ENCODE data around the gene KATNIP.

Gene KATNIP

GRCh38 chr16:27518226-27518625, 31.7 kb upstream of the KATNIP start:
- Histone ChIP-seq H3K9ac (ENCODE audit: low read depth, low read length) (no peak overlapping the region), H3K4me1 (ENCODE audit: insufficient read depth, low read length) (no peaks in the 10 kb centered on the region), H3K27me3 (ENCODE audit: insufficient read depth, low read length) (no peaks in the 10 kb centered on the region), H3K9me3 (ENCODE audit: insufficient read depth, low read depth, low read length) (no peaks in the 10 kb centered on the region), H3K27ac (ENCODE audit: low read length) (no peak overlapping the region), H3K36me3 (ENCODE audit: insufficient read depth, low read depth, low read length) (peaks cover 58% of the 10 kb centered on the region), H3K4me3 (ENCODE audit: low read length) (no peak overlapping the region)

DNA sequence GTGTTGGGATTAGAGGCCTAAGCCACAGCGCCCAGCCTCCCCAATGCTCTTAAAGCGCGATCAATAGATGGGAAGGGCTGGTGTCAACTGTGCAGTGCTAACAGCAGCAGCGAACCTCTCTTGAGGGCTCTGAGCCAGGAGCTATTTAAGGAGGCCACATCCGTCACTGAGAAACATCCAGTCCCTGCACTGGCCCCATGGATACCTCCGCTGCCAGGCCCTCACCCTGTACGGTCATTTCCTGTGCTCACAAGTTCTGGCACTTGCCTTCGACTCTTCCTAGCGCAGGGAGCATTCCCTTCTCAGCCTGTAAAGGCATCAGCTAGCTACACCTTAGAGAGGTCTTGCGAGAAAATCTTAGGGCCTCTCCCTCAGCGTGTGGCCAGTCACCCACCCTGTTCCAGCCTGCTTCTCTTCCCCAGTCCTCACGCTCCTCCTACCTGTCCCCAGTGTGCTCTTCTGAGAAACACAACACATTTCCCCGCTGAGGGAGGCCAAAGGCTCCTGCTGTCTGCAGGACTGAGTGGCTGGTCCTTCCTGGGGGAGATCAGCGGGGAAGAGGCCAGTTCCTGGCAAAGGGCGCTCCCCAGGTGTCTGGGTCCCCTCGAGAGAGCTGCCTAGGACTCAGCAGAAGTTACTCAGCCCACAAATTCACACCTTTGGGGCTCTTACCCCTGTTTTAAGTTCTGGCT, 28.8 kb upstream of the KATNIP start:
- H3K9me3 ChIP-seq (ENCODE audit: insufficient read depth, low read depth, low read length), result no peaks in the 10 kb centered on the region
- no peak overlapping the region for H3K27ac ChIP-seq (ENCODE audit: low read length)
- H3K4me3 ChIP-seq (ENCODE audit: low read length), result no peak overlapping the region
- peaks cover 72% of the 10 kb centered on the region for H3K36me3 ChIP-seq (ENCODE audit: insufficient read depth, low read depth, low read length)
- H3K9ac ChIP-seq (ENCODE audit: low read depth, low read length), result no peak overlapping the region
- no peaks in the 10 kb centered on the region for H3K27me3 ChIP-seq (ENCODE audit: insufficient read depth, low read length)
- H3K4me1 ChIP-seq (ENCODE audit: insufficient read depth, low read length), result no peaks in the 10 kb centered on the region

DNA sequence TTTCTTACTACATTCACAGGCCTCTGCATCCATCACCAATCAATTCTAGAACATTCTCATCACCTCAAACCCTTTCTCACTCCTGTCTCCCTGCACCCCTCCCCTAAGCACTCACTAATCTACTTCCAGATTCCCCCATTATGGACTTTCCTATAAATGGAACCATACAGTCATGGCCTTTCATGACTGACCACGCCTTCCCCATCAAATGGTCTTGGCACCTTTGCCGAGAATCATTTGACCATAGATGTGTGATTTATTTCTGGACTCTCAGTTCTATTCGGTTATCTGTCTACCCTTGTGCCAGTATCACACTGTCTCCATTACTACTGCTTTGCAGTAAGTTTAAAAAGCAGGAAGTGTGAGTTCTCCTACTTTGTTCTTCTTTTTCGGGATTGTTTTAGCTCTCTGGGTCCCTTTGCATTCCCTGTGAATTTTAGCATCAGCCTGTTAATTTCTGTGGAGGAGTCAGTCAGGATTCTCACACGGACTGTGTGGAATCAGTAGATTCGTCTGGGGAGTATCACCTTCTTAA, 27.7 kb upstream of the KATNIP start:
- Histone ChIP-seq H3K27ac (ENCODE audit: low read length) (no peak overlapping the region), H3K4me3 (ENCODE audit: low read length) (no peak overlapping the region), H3K9me3 (ENCODE audit: insufficient read depth, low read depth, low read length) (no peaks in the 10 kb centered on the region), H3K36me3 (ENCODE audit: insufficient read depth, low read depth, low read length) (peaks cover 83% of the 10 kb centered on the region), H3K4me1 (ENCODE audit: insufficient read depth, low read length) (no peaks in the 10 kb centered on the region), H3K9ac (ENCODE audit: low read depth, low read length) (no peak overlapping the region), H3K27me3 (ENCODE audit: insufficient read depth, low read length) (no peaks in the 10 kb centered on the region)

- Histone ChIP-seq H3K4me3 (ENCODE audit: low read length) (no peak overlapping the region), H3K9ac (ENCODE audit: low read depth, low read length) (no peak overlapping the region), H3K27me3 (ENCODE audit: insufficient read depth, low read length) (no peaks in the 10 kb centered on the region), H3K4me1 (ENCODE audit: insufficient read depth, low read length) (no peaks in the 10 kb centered on the region), H3K9me3 (ENCODE audit: insufficient read depth, low read depth, low read length) (no peaks in the 10 kb centered on the region), H3K27ac (ENCODE audit: low read length) (no peak overlapping the region), H3K36me3 (ENCODE audit: insufficient read depth, low read depth, low read length) (peaks cover 95% of the 10 kb centered on the region)
These were observed 23.8 kb upstream of the KATNIP start for GRCh38 chr16:27526180-27526579.

DNA sequence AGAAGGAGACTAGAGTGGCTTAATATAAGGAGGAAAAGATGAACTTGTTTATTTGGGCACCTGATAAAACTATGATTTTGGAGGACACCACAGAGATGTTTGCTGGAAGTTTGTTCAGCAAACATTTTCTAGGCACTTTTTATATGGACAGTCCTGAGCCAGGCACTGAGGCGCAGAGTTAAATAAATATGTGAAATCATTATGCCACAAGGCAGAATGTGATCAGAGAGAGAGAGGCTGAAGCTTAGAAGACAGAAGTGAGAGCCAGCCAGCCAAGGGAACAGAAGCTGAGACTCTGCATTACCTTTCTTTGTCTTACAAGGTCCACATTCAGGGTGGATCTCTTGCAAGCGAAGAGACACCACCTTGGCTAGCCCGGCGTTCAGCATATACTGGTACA, 21.6 kb upstream of the KATNIP start:
- H3K36me3 ChIP-seq (ENCODE audit: insufficient read depth, low read depth, low read length), result peaks cover 98% of the 10 kb centered on the region
- H3K4me1 ChIP-seq (ENCODE audit: insufficient read depth, low read length), result no peaks in the 10 kb centered on the region
- H3K9ac ChIP-seq (ENCODE audit: low read depth, low read length), result no peak overlapping the region
- no peaks in the 10 kb centered on the region for H3K27me3 ChIP-seq (ENCODE audit: insufficient read depth, low read length)
- H3K27ac ChIP-seq (ENCODE audit: low read length), result no peak overlapping the region
- H3K9me3 ChIP-seq (ENCODE audit: insufficient read depth, low read depth, low read length), result no peaks in the 10 kb centered on the region
- H3K4me3 ChIP-seq (ENCODE audit: low read length), result no peak overlapping the region

DNA sequence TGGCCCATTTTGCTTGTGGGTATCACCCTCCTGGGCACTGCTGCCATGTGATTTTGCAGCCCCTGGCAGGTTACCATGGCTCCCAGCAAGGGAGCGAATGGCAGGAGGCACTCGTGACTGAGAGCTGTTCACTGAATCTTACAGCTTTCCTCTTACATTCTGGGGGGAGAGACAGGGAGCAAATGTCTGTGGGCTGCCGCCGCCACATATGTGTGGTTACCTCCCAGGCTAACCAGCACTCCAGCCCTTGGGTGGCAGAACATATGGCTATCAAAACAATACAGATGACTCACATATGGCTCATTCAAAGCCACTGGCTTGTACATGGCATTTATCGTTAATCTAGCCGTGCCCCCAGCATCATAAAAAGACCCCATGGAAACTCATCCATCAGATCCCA, 20.0 kb upstream of the KATNIP start:
- Histone ChIP-seq H3K36me3 (ENCODE audit: insufficient read depth, low read depth, low read length) (peaks cover 99% of the 10 kb centered on the region), H3K4me3 (ENCODE audit: low read length) (no peak overlapping the region), H3K27ac (ENCODE audit: low read length) (no peak overlapping the region), H3K9me3 (ENCODE audit: insufficient read depth, low read depth, low read length) (no peaks in the 10 kb centered on the region), H3K9ac (ENCODE audit: low read depth, low read length) (no peak overlapping the region), H3K27me3 (ENCODE audit: insufficient read depth, low read length) (no peaks in the 10 kb centered on the region), H3K4me1 (ENCODE audit: insufficient read depth, low read length) (no peaks in the 10 kb centered on the region)

DNA sequence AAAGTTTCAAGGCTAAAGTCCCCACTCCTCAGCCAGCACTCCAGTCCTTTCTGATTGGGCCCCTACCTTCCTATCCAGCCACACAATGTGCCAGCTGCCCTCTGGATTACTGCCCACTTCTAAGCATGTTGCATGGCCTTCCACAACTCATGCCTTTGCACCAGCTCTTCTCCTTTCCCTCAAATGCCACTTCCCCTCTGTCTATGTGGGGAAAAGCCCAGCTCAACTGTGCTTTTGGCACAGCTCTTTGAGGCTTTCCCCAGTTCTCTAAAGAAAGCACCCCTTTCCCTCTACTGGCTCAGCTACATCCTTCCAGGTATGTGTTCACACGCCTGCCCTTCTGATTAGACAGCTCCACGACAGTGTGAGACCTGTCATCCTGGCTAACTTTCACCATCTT, 18.8 kb upstream of the KATNIP start:
- Histone ChIP-seq H3K27ac (ENCODE audit: low read length) (no peak overlapping the region), H3K27me3 (ENCODE audit: insufficient read depth, low read length) (no peaks in the 10 kb centered on the region), H3K9ac (ENCODE audit: low read depth, low read length) (no peak overlapping the region), H3K4me1 (ENCODE audit: insufficient read depth, low read length) (no peaks in the 10 kb centered on the region), H3K4me3 (ENCODE audit: low read length) (no peak overlapping the region), H3K36me3 (ENCODE audit: insufficient read depth, low read depth, low read length) (peaks cover 99% of the 10 kb centered on the region), H3K9me3 (ENCODE audit: insufficient read depth, low read depth, low read length) (no peaks in the 10 kb centered on the region)

GRCh38 chr16:27531826-27532800, 17.8 kb upstream of the KATNIP start:
- H3K27ac ChIP-seq (ENCODE audit: low read length), result no peak overlapping the region
- H3K9ac ChIP-seq (ENCODE audit: low read depth, low read length), result no peak overlapping the region
- H3K4me3 ChIP-seq (ENCODE audit: low read length), result no peak overlapping the region
- no peaks in the 10 kb centered on the region for H3K4me1 ChIP-seq (ENCODE audit: insufficient read depth, low read length)
- H3K27me3 ChIP-seq (ENCODE audit: insufficient read depth, low read length), result no peaks in the 10 kb centered on the region
- H3K36me3 ChIP-seq (ENCODE audit: insufficient read depth, low read depth, low read length), result peaks cover 99% of the 10 kb centered on the region
- H3K9me3 ChIP-seq (ENCODE audit: insufficient read depth, low read depth, low read length), result no peaks in the 10 kb centered on the region

GRCh38 chr16:27534256-27534655, 15.7 kb upstream of the KATNIP start:
- Histone ChIP-seq H3K27me3 (ENCODE audit: insufficient read depth, low read length) (no peaks in the 10 kb centered on the region), H3K4me3 (ENCODE audit: low read length) (no peak overlapping the region), H3K36me3 (ENCODE audit: insufficient read depth, low read depth, low read length) (peaks cover 99% of the 10 kb centered on the region), H3K27ac (ENCODE audit: low read length) (no peak overlapping the region), H3K4me1 (ENCODE audit: insufficient read depth, low read length) (no peaks in the 10 kb centered on the region), H3K9ac (ENCODE audit: low read depth, low read length) (no peak overlapping the region), H3K9me3 (ENCODE audit: insufficient read depth, low read depth, low read length) (no peaks in the 10 kb centered on the region)

GRCh38 chr16:27538528-27538927, 11.4 kb upstream of the KATNIP start:
- Histone ChIP-seq H3K27me3 (ENCODE audit: insufficient read depth, low read length) (no peaks in the 10 kb centered on the region), H3K36me3 (ENCODE audit: insufficient read depth, low read depth, low read length) (peaks cover 99% of the 10 kb centered on the region), H3K4me3 (ENCODE audit: low read length) (no peak overlapping the region), H3K27ac (ENCODE audit: low read length) (no peak overlapping the region), H3K9ac (ENCODE audit: low read depth, low read length) (no peak overlapping the region), H3K9me3 (ENCODE audit: insufficient read depth, low read depth, low read length) (no peaks in the 10 kb centered on the region), H3K4me1 (ENCODE audit: insufficient read depth, low read length) (no peaks in the 10 kb centered on the region)

- Histone ChIP-seq H3K27ac (ENCODE audit: low read length) (no peak overlapping the region), H3K4me1 (ENCODE audit: insufficient read depth, low read length) (no peaks in the 10 kb centered on the region), H3K27me3 (ENCODE audit: insufficient read depth, low read length) (no peaks in the 10 kb centered on the region), H3K9me3 (ENCODE audit: insufficient read depth, low read depth, low read length) (no peaks in the 10 kb centered on the region), H3K9ac (ENCODE audit: low read depth, low read length) (no peak overlapping the region), H3K4me3 (ENCODE audit: low read length) (no peak overlapping the region), H3K36me3 (ENCODE audit: insufficient read depth, low read depth, low read length) (peaks cover 99% of the 10 kb centered on the region)
These were observed 10.8 kb upstream of the KATNIP start for GRCh38 chr16:27539120-27539519.

- H3K27ac ChIP-seq (ENCODE audit: low read length), result no peak overlapping the region
- no peaks in the 10 kb centered on the region for H3K4me1 ChIP-seq (ENCODE audit: insufficient read depth, low read length)
- no peaks in the 10 kb centered on the region for H3K27me3 ChIP-seq (ENCODE audit: insufficient read depth, low read length)
- H3K36me3 ChIP-seq (ENCODE audit: insufficient read depth, low read depth, low read length), result peaks cover 99% of the 10 kb centered on the region
- H3K4me3 ChIP-seq (ENCODE audit: low read length), result no peak overlapping the region
- H3K9me3 ChIP-seq (ENCODE audit: insufficient read depth, low read depth, low read length), result no peaks in the 10 kb centered on the region
- no peak overlapping the region for H3K9ac ChIP-seq (ENCODE audit: low read depth, low read length)
These were observed 10.3 kb upstream of the KATNIP start for GRCh38 chr16:27539636-27540035.
